ENCODE results near the gene DMBT1.

The DMBT1 gene

DNA sequence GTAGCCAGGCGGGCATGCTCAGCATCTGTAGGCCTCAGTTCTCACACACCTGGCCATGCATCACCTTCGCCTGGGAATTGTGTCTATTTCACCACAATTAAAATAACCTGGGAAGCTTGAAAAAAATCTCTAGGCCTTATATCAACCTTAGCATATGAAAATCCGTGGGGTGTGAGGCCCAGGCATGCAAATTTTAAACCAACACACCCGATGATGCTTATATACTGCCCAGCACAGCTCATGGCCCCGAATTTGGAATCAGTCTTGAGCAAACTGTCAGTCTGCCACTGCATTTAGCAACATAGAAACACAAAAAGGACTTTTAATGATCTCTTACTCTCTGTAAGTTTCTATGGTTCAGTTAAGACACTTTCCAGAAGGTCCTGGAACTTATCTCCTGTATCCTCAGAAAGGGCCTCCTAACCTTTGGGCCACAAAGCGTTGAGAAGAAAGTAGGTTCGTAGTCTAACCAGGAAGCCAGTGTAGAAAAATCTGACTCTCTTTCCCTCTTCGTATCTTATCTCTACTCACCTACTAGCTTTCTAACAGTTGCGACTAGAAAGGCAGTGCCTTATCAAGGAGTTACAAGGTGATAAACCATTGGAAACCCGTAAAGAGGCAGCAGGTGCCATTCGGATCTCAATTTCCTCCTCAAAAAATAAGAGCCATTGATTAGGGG is 12.0 kb upstream of the DMBT1 start:
- no peak for DNase-seq (ENCODE audit: low read depth, low spot score)

DNA sequence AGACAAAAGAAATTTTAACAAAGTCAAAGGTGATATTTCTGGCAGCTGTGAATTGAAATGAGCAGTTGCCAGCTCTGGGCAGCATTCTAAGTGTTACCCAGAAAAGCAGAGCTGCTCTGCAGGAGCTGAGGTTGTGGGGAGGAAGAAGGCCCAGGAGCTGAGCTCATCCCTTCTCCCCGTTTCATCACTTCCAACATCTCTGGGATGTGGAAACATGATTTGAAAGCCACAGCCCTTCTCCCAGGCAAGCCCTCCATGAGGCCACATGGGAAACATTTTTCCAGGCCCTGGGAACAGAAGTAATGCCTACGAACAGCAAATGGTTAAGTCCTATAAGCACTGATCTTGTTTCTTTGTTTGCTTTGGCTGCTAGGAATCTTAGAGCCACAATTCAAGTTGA is 10.9 kb upstream of the DMBT1 start:
- DNase-seq (ENCODE audit: low read depth, low spot score) = no peak

DNA sequence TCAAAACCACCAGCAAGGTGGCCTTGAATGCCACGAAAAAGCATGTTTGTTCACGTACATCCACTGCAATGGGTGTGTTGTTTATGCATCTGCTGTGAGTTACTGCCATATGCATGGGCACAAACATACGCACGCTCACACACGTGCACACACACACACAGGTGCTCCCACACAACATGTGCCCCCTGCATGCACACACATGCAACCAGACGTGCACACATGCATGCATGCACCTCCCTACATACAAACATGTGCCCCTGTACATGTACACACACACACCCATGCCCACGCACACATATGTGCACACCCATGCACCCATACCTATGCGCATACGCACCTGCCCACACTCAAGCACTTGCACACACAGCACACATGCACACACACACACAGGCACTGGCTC is 10.1 kb upstream of the DMBT1 start:
- no peak for DNase-seq (ENCODE audit: low read depth, low spot score)

DNA sequence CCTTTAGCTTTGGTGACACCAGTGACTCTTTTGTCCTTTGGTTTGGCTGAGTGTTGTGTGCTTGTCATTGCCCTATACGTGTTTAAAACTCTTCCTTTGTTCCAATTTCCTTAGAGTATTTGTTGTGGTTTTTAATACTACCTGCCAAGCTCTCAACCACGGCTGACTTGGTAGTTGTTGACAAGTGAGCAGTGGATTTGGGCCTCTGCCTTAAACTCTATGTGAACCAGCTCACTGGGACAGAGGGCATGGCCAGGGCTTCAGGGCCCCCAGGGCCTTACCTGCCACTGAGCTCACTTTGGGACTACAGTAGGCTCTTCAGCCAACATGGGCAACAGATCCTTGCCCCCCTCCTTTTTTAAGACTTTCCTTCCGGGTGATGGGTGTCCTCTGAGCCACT is 9.6 kb upstream of the DMBT1 start:
- DNase-seq (ENCODE audit: low read depth, low spot score) = no peak

DNA sequence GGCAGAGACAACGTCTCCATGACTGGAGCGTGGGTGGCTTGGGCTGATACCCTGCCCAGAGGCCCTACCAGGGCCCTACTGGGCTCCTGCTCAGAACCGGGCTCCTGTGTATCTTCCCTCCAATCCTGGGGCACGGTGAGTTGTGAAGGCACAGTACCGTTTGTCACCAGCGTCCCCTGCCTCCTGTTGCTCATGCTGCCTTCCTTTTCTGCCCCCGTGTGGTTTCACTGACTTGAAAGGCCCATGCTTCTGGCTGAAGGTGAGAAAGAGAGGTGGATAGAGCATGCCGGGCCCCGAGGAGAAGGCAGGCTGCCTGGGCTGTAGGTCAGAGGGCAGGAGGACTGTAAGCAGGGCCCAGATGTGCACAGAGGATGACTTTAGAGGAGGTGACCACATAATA is 9.1 kb upstream of the DMBT1 start:
- DNase-seq (ENCODE audit: low read depth, low spot score) = no peak

DNA sequence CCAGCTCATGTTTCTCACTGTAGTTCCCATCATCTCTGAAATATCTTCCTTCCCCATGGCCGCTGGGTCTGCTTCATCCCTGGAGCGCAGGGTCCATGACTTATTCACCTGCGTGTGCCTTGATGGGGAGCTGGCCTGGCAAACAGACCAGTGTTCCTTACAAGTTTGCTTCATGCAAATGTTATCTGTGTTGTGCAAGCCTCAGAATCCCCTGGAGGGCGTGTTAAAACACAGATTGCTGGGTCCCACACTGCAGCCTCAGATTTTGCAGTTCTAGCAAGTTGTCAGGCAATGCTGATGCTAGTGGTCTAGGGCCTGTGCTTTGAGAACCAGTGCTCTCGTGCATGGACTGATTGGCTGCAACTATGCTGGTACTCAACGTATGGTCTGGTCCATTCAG is 7.2 kb upstream of the DMBT1 start:
- no peak for DNase-seq (ENCODE audit: low read depth, low spot score)

DNA sequence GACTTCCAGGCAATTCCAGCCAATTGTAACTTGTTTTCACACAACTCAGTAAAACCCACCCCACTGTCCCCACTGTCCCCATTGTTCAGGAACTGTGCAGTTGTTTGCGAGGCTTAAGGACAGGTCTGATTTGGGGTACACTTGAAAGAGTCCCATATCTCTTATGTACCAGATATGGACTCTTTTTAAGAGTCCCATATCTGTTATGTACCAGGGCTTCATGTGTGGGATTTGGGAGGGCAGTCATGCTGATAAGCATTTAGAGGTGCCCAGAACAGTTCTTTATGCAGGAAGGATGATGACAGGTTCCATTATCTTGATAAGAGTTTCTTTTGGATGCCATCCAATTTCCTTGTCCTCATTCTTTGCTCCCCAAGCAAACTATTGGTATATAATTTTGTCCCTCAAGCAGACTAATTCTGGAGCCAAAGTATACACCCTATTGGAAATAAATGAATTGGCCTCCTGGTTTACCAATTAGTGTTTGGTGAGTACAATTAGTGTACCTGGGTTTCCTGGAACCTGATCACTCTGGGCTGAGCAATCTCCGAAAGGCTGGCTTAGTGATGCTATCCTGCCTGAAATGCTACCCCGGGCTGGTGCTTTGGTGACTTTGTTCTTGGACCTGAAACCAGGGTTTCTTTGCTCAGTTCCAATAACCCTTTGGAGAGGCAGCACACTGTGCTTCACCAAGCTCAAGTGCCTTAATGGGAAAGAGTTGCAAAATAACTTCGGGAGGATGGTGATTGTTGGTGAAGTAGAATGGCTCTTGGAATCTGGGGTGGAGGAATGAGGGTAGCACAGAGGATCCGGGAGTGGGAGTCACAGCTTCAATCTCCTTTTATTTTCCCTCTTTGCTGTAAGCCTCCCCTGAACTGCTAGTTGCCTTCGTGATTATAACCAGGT is 6.2 kb upstream of the DMBT1 start:
- DNase-seq (ENCODE audit: low read depth, low spot score) = no peak

DNA sequence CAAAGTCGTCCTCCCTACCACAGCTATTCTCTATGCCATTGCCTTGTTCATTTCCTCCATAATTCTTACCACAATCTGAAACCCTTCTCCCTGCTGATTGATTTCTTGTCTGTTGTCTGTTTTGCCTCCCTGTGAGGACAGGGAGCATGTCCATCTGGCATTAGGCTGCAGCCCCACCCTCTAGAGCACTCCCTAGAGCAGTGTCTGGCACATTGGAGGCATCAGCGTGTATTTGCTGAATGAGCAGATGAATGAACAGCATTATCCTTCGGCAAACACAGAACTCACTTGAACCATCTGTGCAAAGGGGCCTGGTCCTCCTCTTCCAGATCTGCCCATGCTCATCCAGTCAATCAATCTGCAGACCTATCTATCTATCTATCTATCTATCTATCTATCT is 5.1 kb upstream of the DMBT1 start:
- no peak for DNase-seq (ENCODE audit: low read depth, low spot score)

DNA sequence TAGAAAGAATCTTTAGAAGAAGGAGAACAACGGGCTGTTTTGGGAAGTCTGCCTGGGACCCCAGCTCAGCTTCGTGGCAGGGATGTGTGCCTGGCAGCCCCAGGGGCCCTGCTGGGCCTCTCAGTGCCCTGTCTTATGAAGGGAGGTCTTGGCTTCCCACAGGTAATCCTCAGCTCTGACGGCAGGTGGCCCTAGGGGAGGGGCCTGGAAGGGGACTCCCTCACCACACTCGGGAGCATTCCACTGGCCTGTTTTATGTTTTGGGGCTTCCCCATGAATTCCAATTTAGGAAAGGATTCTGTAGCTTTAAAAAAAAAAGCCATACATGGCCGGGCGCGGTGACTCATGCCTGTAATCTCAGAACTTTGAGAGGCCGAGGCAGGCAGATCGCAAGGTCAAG is 3.0 kb upstream of the DMBT1 start:
- DNase-seq (ENCODE audit: low read depth, low spot score) = no peak

DNA sequence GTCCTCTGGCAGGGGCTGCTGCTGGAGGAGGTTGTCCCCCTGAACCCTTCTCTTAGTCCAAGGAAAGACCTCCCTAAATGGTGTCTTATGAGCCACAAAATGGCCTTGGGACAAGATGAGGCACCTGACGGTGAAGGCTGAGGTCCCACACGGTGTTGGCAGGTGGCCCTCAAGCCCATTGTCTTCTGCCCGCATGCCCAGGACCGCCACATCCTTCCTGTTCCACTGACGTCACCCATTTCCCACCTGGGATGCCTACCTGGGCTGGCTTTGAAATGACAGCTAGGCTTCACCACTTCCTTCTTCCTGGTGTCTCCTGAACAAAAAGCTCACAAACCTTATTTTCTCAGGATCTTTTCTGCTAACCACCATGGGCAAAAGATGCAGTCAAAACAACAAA is 2.1 kb upstream of the DMBT1 start:
- DNase-seq (ENCODE audit: low read depth, low spot score) = no peak

DNA sequence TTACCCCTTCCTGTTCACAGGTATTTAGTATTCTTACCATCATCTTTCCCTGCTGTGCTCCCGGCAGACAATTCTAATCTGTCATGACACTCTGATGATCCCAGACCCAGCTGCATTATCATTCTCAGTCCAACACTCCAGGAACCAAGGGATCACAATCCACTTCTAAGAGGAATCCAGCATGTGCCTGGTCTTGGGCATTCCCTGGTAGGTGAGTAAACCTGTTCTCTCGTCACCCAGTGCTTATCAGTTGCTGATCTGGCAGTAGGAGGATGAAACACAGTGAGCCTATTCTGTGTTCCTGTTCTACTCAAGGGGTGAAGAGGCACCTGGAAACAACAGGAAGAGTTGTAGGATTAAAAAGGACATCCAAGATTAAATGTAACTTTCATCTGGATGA is 1.3 kb upstream of the DMBT1 start:
- DNase-seq (ENCODE audit: low read depth, low spot score) = no peak

DNA sequence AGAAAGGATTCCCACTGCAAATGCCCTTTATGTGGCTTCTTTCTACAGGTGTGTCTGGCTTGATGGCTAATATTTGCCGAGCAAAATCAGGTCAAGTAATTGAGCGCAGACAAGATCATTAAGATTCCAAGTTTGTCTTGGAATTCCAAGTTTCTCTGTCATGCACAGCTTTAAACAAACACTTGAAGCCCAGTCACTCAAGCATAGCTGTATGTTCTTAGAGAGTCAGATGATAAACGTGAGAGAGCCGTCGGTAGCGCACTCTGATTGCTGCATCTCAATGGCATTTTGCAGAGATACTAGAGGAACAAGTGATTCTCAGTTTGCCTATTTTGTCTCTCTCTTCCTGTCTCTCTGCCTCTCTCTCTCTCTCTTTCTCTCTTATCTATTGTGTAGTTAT is 658 bp downstream of the DMBT1 start:
- DNase-seq (ENCODE audit: low read depth, low spot score) = no peak

DNA sequence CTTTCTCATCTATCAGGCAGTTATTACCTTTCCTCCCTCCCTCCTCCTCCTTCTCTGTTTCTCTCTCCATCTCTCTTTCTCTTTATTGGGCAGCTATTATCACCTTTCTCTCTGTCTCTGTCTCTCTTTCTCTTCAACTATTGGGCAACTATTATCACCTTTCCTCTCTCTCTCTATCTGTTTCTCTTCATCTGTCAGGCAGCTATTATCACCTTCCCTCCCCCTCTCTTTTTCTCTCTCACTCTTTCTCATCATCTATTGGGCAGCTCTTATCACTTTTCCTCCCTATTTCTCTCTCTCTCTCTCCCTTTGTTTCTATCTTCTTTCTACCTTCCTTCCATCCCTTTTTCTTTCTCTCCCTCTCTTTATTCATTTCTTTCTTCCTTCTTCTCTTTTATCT is 1.2 kb downstream of the DMBT1 start:
- DNase-seq (ENCODE audit: low read depth, low spot score) = no peak

DNA sequence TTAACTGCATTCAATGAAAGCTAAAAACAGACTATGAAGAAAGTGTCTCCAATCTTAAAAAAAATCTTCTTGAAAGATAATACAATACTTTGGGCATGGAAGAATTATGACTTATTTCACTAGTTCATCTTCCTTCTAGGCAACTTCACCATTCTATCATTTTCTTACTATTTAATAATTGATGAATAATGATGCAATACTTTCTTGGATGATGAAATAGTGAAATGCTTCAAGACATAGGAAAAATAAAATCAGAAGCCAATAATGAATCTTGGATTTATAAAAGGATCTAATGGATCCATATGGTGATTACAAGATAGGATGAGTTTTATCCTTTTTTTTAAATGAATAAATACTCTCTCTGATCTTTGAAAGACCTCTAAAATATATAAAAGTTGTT is 4.4 kb downstream of the DMBT1 start:
- DNase-seq (ENCODE audit: low read depth, low spot score) = no peak

DNA sequence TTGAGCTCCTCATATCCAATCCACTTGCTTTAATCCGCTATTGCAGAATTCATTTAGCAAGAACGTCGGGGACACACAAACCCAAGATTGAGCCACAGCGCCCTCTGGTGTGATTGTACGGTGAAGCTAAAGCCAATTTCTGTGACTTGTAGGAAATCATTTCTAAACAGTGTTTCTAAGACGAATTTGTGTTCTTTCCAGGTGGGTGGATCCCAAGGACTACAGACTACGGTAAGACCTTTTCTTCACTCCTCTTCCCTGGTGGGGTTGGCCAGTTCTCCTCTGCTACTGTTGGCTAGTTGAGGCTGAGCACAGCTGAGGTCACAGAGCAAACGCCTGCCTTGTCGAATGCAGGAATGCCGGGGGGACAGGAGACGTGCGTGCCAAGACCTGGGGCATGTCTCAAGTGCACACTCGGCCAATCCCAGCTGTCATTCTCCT is 5.2 kb downstream of the DMBT1 start:
- peak; percentile 73 for DNase-seq (ENCODE audit: low read depth, low spot score)

DNA sequence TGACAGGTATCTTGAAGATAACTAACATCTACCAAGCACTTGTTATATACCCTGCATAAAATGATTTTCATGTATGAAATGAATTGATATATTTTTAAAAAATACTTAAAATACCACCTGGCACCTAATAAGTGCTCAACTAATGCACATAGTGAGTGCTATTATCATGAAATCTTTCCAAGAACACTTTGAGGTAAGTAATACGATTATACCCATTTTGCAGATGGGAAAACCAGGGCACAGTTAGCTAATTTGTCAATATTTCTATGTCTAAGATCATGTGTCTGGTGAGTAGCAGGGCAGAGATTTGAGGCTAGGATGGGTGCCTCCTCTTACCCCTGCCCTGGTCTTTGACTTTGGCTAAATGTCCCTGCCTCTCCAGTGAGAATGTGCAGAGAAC is 6.1 kb downstream of the DMBT1 start:
- DNase-seq (ENCODE audit: low read depth, low spot score) = no peak

DNA sequence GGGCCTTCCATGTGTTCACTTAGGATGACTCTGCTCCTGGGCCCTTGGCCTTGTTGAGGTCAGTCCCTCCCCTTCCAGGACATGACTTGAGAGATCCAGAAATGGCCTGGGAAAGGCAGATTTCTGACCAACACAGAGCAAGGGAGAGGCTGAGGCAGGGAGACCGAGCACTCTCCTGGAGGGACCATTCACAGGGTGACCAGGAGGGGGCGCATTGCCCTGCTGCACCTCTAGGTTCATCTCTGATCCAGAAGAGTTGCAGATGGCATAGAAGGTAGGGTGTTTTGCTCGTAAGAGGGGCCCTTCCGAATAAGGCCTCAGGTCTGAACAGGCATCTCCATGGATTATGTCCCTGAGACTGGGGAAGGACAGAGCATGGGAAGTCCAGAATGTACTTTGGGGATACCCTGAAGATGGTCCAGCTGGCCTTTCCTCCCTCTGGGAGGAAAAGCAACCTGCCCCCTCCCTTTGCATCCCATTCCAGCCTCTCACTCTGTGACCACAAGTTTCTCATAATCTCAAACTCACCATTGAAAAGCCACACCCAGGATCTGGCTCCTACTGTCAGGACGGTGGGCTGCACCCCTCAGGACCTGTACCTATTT is 6.6 kb downstream of the DMBT1 start:
- no peak for DNase-seq (ENCODE audit: low read depth, low spot score)

DNA sequence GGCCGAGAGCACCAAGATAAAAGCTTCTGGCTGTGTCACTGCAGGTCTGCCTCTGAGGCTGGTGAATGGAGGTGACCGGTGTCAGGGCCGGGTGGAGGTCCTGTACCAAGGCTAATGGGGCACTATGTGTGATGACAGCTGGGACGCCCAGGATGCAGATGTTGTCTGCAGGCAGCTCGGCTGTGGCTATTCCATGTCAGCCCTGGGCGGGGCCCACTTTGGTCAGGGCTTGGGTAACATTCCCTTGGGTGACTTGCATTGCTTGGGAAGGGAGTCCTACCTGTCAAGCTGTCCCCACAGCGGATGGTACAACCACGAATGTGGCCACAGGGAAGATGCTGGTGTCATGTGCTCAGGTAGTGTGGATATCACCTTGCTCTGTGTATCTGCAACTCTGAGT is 8.0 kb downstream of the DMBT1 start:
- DNase-seq (ENCODE audit: low read depth, low spot score) = no peak

DNA sequence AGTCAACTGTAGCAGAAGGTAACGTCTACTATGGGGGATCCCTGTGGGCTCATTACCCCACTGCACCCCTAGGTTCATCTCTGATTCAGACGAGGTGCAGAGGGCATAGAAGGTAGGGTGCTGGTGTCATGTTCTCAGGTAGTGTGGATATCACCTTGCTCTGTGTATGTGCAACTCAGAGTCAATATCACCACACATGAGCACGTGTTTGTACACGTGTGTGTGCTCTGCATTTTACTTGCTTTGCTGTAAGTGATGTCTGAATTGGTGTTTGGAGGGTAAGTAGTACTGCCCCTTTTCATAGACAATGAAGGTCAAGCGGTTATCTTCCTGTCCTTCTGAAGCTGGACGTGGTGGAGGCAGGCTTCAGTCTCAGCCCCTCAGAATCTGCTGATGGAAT is 10.4 kb downstream of the DMBT1 start:
- no peak for DNase-seq (ENCODE audit: low read depth, low spot score)

DNA sequence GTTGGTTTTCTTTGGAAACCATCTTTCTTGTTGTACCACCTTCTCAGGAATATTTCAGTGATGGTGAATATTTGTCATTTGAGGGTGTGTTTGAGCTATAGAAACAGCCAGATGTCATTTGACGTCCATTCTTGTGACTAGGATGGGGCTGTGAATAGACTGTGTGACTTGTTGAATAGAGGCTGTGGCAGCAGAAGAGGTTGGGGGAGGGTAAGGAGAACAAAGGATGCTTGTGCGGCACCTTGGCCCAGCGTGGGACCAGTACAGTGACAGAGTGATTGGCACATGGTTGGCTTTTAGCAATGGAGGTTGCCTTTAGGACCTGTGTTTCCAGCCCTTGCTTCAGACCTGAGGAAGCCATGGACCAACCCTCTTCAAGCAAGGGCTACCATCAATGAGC is 11.3 kb downstream of the DMBT1 start:
- no peak for DNase-seq (ENCODE audit: low read depth, low spot score)

DNA sequence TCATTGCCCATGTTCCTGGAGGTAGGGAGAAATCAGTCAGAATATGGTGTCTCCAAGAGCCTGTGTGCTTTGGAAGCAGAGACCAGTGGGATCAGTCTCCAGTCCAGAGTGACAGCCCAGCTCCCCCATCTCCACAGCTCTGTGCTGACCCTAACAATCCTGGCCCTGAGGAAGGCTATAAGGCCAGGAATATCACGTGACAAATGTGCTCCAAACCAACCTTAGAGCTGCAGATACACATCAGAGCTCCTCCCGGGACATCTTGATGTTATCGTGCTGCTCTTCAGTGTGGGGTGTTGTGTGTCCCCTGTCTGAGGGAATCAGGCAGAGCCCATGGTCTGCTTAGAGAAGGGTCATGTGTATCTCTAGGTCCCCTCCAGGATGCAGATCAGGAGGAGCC is 15.2 kb downstream of the DMBT1 start:
- DNase-seq (ENCODE audit: low read depth, low spot score) = no peak

DNA sequence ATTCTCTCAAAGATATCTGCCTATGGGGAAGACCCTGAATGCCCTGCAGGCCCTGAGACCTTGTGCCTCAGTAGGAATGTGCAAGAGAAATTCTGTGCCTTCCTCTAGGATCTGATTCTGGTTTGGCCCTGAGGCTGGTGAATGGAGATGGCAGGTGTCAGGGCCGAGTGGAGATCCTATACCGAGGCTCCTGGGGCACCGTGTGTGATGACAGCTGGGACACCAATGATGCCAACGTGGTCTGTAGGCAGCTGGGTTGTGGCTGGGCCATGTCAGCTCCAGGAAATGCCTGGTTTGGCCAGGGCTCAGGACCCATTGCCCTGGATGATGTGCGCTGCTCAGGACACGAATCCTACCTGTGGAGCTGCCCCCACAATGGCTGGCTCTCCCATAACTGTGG is 15.7 kb downstream of the DMBT1 start:
- DNase-seq (ENCODE audit: low read depth, low spot score) = no peak

DNA sequence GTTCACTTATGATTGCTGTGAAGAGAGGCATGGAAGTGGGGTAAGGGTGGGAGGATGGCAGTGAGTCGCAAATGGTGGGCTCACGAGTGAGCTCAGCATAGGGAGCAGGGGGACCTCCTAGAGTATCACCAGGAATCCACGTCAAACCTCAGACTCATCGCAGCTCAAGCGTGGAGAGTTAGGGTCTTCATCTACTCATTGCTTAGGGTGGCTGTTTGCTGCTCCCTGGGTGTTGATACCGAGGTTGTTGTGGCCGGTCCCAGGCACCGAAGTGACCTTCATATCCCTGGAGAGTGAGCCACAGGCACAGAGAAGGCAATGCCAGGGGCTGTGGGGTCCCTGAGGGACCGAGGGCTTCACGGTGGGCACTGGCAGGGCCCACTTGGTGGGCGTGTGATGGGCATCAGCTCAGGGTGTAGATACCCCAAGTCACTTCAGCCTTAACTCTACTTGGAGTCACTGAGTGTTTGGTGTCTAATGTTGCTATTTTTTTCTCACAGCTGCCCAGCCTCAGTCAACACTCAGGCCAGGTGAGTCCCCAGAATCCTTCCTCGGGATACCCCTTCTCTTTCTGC is 16.8 kb downstream of the DMBT1 start:
- DNase-seq (ENCODE audit: low read depth, low spot score) = no peak

All from brain pericyte (primary cell).